GM18505 (cell line): ENCODE measurements around the gene CDC42BPB.

ENCODE experiments used
- ATAC-seq: cut with Tn5 transposase; IDR thresholded peaks from one replicate; pipeline ENCODE4 v1.9.1; 2021; ENCODE audit not compliant: unreplicated experiment
- POLR2A ChIP-seq: IDR thresholded peaks from 4 replicates; pipeline ENCODE4 v1.6.1; 2011; ENCODE audit warnings: borderline replicate concordance; ENCODE audit not compliant: insufficient read depth, insufficient read length; ENCODE audit errors: extremely low read depth

CDC42BPB gene

DNA sequence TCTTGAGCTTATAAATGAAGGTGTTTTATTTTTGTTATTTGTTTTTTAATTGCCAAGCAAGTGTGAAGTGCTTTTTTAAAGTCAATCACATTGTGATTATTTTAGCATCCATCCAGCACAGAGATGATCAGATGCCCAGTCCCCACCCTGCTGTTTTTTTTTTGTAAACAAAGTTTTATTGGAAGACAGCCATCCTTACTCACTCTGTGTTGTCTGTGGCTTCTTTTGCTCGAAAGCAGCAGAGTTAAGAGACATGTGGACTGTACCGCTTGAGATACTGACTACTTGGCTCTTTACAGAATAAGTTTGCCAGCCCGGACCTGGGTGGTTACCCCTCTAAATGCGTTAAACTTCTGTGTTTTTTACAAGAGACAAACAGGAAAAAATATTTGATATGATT, 165.8 kb downstream of the CDC42BPB start:
- TF ChIP-seq POLR2A = no peak
- no peak for ATAC-seq

DNA sequence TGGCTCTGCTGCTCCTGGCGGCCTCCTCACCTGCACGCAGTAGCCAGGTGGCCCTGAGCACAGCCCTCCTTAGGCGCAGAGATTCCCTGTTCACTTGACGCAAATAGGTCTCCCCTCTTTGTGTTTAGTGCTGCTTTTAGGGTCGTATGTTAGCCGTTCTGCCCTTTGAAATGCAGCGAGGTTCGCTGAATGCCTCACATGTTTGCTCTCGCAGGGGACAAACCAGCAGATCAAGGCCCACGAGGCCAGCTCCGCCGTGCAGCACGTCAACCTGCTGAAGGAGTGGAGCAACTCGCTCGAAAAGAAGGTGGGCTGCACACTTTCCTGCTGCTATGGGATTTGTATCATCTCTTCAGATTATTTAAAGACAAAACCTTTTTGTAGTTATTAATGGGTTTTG, 166.2 kb downstream of the CDC42BPB start:
- TF ChIP-seq POLR2A = no peak
- no peak for ATAC-seq

DNA sequence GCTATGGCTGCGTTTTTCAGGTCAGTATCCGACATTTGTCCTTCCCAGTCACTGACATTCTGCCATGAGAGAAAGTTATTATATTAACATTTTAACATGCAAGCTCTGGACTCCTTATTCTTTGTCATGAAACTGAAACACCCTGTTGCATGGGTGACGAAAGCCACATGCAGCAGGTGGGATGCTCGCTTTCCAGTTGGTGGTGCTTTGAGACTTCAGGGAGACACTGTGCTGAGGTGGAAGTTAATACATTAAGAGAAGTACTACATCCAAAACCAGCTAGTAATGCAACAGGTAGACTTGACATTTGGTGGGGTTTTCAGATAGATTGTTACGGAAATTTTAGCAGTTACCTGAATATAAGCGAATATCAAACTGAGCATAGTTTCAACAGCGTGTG, 167.7 kb downstream of the CDC42BPB start:
- no peak for TF ChIP-seq POLR2A
- no peak for ATAC-seq

DNA sequence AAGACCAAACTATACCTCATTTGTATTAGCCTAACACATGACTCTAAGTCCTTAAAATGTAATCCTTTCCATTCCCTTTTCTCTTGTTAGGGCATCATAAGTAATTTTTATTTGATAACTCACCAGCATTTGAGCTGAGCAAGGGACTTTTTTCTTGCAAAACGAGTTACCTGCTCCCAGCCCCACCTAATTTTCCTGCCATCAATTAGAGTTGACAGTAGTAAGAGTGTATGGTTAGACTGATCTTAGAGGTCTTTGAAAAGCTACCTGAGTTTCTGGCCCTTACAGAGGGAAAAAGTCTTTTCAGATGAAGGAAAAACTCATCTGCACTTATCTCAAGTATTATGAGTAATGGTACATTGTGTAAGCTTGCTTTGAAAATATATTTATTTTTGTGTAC, 168.6 kb downstream of the CDC42BPB start:
- no peak for ATAC-seq

DNA sequence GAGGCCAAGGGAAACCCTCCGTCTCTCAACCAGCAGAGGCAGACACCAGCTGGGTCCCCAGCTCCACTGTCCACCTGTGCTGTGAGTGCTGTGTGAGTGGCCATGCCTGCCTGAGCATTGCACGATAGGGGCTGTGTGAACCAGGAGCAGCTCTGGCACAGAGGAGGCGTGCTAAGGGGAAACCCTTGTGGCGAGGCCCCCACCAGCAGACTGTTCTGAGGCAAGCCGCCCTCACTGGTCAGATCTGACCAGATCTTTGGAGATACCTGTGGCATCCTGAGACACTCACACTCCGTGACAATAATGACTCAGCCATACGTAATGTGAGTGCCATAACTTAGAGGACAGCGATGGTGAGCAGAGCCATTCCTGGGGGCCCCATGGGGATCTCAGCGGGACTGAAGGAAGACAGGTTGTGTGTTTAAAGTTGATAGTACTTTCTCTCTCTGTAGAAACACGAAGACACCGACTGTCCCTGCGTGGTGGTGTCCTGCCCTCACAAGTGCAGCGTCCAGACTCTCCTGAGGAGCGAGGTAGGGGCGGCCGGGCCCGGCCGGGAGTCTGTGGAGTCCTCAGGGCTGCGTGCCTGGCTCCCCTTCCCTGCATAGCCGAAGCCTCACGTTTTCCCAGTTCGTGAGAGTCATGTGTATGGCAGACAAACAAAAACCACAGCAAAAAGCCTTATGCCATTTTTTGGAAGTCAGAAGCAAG, 171.5 kb downstream of the CDC42BPB start:
- ATAC-seq = no peak
- TF ChIP-seq POLR2A = peak; percentile 26

More for the DNA sequence above, 168.6 kb downstream of the CDC42BPB start:
- TF ChIP-seq POLR2A = no peak

DNA sequence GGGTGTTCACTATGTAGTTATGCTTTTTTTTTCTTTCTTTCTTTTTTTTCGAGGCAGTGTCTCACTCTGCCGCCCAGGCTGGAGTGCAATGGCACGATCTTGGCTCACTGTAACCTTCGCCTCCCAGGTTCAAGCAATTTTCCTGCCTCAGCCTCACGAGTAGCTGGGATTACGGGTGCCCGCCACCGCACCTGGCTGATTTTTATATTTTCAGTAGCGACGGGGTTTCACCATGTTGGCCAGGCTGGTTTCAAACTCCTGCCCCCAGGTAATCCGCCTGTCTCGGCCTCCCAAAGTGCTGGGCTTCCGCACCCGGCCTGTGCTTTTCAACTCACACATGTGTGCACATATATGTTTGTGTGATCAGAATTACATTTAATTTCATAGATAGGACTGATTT, 173.8 kb downstream of the CDC42BPB start:
- ATAC-seq = no peak
- TF ChIP-seq POLR2A = no peak

DNA sequence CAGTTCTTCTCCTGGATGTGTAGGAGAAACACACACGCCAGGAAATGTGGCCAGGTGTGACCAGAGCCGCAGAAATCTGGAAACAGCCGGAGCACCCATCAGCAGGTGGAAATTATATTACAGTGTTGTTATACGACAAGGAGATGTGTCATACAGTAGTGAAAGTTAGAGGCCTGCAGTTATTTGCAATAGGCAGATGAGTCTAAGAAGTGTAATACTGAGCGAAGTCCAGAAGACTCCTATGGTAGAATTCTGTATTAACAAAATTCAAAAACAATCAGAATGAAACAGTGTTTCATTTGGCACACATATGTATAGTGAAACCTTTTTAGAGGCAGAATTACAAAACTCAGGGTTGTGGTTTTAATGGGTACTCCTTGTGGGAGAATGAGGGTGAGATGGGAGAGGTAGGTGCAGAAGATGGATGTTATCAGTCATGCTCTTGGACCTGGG, 174.2 kb downstream of the CDC42BPB start:
- no peak for TF ChIP-seq POLR2A
- no peak for ATAC-seq
